Fibroblast of skin of right biceps (primary cell): ENCODE results near the gene ETV6.
"Not testable (repeated sequence)": the region's sequence is repeated elsewhere in the genome, so short reads cannot be mapped to it uniquely, and the experiment has no call there.

Experiments
- DNase-seq: peaks from one replicate; pipeline ENCODE4 v3.0.0-alpha.2; 2013

The ETV6 gene

DNA sequence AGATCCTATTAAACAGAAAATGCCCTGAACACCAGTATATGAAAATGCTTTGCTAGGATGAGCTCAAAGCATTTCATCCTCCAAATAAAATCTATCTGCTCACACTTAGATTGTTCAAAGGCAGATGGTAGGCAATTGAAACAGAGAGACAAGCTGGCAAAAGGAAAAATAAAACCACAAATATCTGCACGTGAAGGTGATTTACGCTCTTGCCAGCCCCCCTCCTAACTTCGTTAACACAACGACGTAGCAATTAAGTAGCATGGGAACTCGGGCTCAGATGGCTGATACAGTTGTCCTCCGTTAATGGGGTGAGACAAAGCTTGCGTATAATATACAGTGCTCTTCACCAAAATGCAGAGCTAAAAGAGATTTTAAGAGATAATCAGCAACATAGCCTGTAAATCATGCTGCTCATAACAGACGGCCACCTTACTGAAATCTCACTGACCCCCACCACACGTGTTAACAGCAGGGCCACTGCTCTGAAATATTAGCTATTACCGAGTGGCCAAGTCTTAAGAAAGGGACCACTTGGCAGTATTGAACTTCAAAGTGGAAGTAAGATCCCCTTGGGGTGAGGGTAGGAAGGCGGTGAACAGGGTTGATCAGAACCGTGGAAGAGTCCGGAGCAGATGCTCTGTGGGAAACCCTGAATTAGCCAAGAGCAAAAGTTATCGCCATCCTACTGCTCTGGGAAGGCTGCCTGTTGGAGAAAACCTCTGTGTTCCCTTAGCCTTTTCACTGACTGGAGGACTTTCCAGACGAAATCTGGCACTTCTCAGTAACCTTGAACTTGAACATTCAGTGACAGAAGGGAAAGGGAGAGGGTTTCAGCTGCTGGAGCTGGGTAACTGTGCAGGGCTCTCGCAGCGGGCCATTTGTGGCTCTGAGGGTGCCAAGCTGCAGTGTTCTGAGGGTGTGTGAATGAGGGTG is 23.1 kb downstream of the ETV6 start:
- no peak for DNase-seq

- DNase-seq: peak; percentile 50
Observed at GRCh38 chr12:11673666-11674461, 24.4 kb downstream of the ETV6 start.

GRCh38 chr12:11674894-11675390 is 25.5 kb downstream of the ETV6 start:
- no peak for DNase-seq

- DNase-seq: peak; percentile 43
Observed at GRCh38 chr12:11676052-11676451, 26.6 kb downstream of the ETV6 start.

DNA sequence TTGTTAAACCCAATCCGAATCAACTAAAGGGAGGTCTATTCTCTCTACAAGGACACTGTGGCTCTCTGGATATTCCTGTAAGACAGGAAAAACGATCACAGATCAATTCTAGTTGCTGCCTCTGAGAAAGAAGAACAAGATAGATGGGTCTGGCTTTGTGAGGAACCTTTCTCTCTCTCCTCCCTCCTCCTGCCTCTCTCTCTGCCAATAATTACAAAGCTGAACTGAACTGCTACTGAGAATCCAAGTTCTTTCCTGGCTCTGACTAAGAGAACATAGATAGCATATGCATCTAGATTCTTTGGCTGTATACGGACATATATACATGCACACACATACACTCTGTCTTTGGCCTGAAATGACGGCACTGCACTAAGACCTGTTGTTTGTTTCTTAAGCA is 27.6 kb downstream of the ETV6 start:
- no peak for DNase-seq

GRCh38 chr12:11677752-11678151 is 28.3 kb downstream of the ETV6 start:
- DNase-seq: no peak

- DNase-seq: no peak
Observed at GRCh38 chr12:11678781-11679180, 29.3 kb downstream of the ETV6 start.

DNA sequence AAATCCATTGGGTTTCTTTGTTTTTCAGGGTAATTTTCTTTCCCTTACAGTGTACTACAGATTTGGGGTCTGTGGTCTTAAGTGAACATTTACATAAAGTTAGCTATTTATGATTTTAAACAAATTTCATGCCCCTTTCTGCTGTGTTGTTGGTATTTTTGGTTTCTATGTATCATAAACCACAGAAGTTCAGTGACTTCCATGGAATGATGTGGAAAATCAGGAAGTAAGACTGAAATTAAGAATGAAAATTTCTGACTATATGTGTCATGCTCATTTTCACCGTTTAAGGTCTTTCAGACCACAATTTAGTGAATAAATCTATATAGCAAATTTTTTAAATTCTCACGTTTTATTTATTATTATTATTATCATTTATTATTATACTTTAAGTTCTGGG is 31.7 kb downstream of the ETV6 start:
- DNase-seq: peak; percentile 72

GRCh38 chr12:11681695-11682094 is 32.2 kb downstream of the ETV6 start:
- not testable (repeated sequence) for DNase-seq

DNA sequence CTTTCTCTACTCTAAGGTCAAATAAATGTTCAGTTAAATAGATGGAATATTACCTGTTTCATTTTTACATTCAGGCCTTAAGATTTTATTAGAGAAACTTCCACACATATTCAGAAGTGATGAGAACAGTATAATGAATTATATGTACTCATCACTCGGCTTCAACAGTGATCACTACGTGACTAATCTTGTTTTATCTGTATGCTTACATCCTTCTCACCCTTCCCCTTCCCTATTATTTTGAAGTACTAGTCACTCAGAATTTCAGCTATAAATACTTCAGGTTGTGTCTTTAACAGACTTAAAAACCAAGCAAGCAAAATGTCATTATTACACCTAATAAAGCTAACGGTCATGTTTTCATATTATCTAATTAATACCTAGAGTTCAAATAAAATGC is 34.9 kb downstream of the ETV6 start:
- DNase-seq: peak; percentile 68

DNA sequence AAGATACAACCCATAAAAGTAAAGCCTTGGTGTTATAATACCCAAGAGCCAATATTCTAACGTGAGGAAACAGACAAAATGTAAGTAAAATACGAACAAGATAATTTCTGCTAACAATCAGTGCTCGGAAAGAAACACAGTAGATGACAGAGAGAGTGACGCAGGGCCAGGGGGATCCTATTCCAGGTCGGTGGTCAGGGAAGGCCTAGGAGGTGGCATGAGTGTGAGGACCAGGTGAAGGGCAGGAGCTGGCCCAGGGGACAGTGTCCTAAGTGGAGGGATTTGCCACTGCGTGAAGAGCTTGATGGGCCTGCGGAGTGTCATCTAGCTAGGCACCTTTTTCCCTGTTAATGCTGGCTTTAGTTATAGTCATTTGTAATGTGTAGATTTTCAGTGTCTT is 35.3 kb downstream of the ETV6 start:
- DNase-seq: no peak

GRCh38 chr12:11685316-11685715 is 35.8 kb downstream of the ETV6 start:
- no peak for DNase-seq

DNA sequence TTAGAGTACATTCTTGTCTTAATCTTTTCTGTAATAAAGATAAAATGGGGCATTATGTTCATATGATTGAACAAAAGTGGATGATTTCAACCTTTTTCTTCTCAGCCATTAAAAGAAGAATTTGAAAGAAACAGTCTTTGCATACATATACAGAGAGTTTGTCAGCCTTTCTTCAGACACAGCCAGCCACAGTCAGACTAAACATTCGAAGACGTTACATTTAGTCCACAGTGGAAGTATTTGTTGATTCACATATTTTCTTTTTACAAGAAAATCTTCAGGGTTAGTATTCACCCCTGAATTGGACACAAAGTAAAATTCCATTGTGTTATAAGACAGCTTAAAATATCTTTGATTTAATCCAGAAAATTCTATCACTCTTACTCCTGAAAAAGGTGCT is 36.2 kb downstream of the ETV6 start:
- DNase-seq: no peak

DNA sequence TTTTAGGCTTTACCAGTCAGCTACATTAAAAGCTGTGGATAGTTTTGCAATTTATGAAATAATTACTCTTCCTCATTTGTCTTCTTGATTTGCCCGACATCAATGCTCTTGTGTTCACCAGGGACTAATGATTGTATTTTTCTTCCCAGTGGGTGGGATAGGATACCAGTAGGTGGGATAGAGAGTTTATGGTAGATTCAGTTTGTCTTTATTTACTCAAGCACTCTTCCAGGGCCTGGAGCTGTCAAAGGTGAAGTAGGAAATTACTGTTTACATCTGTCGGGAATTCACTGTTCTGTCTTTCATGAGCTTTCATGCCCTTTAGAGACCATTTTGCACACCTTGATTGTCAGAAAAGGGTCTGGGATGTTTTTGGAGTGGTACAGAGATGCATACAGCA is 36.6 kb downstream of the ETV6 start:
- no peak for DNase-seq

GRCh38 chr12:11687528-11687927 is 38.1 kb downstream of the ETV6 start:
- DNase-seq: no peak

GRCh38 chr12:11688379-11688778 is 38.9 kb downstream of the ETV6 start:
- no peak for DNase-seq

DNA sequence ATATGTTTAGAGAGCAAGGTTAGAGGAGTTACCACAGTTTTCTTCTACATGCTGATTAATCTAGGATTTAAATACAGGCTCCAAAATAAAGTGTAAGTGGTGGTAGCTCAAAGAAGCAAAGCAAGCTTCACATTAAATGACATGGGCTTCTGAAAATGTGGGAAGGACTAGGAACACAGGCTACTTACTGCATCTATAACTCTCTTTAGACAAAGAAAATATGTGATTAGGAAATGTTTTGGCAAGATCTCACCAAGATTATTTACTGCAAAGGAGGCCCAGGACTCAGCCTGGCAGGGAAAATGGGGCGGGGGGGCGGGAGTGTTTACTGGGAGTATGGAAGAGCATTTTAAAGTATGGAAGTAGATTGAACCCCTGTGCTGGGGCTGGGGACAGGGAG is 39.4 kb downstream of the ETV6 start:
- DNase-seq: peak; percentile 48

DNA sequence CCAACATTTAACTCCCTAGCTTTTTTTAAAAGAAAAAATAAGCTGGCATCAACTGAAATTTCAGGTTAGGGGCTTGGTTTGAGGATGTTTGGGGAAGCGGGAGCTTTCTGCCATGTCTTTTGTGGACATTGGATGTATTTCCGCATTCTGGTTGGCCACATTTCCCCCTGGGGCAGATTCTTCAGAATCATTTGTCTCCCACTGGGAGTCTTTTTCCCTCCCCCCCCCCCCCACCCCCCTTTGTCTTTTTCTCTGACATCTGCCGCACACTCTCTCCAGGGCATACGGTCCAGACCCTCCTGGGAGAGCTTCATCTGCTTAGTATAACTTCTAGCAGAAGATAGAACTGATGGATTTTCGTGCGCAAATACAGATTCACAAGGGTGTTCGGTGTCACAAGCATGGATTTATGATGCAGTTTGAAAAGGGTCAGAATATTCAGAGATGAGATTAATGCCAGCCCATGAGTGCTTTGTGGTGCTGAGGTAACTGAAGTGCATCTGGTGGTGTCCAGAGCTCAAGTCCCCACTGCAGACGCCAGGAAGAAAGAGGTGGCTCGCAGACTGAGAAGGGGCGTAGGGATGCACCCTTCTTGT is 40.2 kb downstream of the ETV6 start:
- peak; percentile 29 for DNase-seq

DNA sequence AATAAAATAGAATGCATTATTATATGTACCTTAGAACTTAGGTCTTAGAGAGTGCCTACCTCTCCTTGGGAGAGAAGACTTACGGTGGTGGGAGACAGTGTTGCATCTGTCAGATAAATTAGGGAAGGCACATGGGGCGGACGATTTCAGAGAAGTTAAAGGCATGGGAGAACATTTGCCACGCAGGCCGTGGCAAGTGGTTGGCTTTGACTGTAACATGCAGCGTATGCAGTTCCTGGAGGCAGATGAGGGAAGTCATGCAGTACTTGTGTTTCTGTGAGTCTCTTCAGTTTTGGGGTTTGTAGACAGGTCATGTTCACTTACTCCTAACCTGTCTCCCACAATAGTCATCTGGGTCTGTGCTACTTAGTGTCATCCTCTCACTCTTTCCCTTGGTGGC is 43.6 kb downstream of the ETV6 start:
- DNase-seq: no peak

- DNase-seq: no peak
Observed at GRCh38 chr12:11693601-11694000, 44.1 kb downstream of the ETV6 start.

DNA sequence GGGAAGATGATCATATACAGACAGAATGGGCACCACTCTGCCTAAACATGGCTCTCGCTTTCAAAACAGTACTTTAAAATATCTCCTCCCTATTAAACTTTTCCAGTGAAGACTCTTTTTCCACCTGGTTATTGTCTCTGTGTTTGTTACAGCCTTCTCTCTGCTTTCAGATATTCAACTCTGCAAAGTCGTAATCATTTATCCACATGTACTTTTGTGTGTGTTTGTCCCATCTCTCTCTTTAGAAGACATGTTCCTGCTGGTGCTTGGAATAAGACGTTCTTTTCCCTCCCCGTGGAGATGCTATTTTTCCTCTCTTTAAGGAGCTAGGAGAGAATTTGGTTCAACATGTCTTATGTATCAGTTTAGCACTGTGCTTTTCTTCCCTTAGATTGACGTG is 45.1 kb downstream of the ETV6 start:
- no peak for DNase-seq

- DNase-seq: peak; percentile 50
Observed at GRCh38 chr12:11695321-11695720, 45.8 kb downstream of the ETV6 start.

- no peak for DNase-seq
Observed at GRCh38 chr12:11696084-11696483, 46.6 kb downstream of the ETV6 start.
